HG03103 (cell line): ENCODE data around the gene PRR5L.

ENCODE experiments used
- ATAC-seq: cut with Tn5 transposase; IDR thresholded peaks from one replicate; pipeline ENCODE4 v1.9.1; 2021; ENCODE audit warnings: low read depth; ENCODE audit not compliant: unreplicated experiment

Gene PRR5L

DNA sequence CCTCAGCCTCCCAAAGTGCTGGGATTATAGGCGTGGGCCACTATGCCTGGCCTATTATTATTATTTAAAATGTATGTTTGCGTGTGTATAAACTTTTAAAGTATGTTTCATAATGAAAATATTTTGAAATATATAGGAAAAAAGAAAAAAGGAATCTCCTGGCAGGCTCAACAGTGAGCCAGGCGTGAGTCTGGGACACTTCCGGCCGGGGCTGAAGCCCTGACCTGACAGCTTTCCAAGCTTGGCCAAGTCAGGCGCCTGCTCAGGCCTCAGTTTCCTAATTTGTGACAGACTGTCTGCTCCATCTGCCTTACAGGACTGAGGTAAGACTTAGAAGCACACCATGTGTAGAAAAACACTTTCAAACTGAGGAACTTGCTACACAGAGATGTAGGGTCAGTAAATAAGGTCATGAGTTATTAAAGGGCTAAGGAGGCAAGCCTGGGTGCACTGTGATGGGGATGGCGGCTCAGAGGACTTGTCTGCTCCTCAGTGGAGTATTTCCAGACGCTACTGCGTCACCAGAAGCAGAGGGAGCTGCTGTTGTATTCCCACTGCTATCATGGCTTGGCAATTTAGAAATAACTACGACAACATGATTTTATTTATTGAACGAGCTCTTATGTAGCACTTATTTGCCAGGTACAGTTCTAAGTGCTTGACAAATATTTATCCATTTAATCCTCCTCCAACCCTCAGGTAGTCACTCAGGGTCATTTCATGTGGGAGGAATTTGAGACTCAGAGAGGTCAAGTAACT, 100.1 kb downstream of the PRR5L start:
- no peak for ATAC-seq

GRCh38 chr11:36398231-36398953, 102.3 kb downstream of the PRR5L start:
- no peak for ATAC-seq

GRCh38 chr11:36399236-36399635, 103.1 kb downstream of the PRR5L start:
- no peak for ATAC-seq

- no peak for ATAC-seq
These were observed 103.7 kb downstream of the PRR5L start for GRCh38 chr11:36399745-36400144.

- ATAC-seq: no peak
These were observed 104.8 kb downstream of the PRR5L start for GRCh38 chr11:36400766-36401455.

GRCh38 chr11:36402568-36403170, 106.6 kb downstream of the PRR5L start:
- ATAC-seq: no peak

DNA sequence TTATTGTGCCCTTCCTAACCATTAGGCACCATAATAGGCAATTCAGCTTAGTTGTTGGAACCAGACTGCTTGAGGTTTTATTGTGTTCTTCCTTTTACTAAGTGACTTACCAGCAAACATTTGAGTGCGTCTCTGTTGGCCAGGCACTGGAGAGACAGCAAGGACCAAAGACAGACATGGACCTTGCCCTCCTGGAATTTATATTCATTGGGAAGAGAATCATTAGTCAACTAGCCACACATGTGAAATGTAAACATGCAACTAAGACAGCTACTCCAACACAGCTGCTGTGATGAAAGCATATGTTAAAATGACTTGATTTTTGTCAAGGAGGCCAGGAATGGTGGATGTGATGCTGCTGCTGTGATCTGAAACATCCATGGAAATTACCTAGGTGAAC, 107.6 kb downstream of the PRR5L start:
- no peak for ATAC-seq

DNA sequence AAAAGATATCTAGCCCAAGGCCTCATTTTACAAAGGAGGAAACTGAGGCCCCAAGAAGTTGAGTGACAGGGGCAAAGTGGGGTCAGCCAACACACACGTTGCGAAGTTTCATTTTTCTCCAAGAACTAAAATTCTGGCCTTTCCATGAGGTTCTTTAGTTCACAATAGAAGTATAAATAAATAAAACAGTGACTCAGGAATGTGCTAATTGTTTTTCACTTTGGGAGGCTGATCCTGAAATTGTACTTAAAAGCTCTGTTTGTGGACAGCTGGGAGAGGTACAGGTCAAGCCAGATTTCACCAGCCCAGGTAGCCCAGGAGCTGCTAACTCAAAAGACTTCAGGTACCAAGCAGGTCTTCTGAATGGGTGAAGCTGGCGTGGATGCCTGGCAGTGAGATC, 108.7 kb downstream of the PRR5L start:
- ATAC-seq: no peak

- no peak for ATAC-seq
These were observed 109.7 kb downstream of the PRR5L start for GRCh38 chr11:36405585-36406367.

- ATAC-seq: no peak
These were observed 111.3 kb downstream of the PRR5L start for GRCh38 chr11:36407356-36407755.

GRCh38 chr11:36408498-36409136, 112.5 kb downstream of the PRR5L start:
- ATAC-seq: no peak

GRCh38 chr11:36409152-36409816, 113.2 kb downstream of the PRR5L start:
- ATAC-seq: no peak

DNA sequence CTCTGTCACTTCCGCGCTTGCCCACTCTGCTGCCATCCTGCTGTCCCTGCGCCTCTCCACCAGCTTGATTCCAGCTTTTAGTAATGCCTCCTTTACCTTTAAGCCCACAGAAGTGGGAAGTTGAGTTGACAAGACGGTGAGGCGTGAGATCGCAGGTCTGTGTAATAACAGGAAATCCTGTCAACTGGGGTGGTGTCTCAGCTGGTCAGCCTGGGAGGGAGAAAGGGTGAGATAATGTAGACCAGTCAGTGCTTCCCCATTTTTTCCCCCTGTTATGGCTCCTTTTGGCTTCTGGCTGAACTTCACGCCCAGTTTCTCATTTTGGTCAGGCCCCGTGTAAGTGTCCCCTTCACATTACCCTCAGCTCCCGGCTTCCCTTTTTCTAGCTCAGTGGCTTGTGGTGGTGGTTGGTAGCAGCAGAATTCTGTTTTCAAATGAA, 115.1 kb downstream of the PRR5L start:
- peak; percentile 66 for ATAC-seq

DNA sequence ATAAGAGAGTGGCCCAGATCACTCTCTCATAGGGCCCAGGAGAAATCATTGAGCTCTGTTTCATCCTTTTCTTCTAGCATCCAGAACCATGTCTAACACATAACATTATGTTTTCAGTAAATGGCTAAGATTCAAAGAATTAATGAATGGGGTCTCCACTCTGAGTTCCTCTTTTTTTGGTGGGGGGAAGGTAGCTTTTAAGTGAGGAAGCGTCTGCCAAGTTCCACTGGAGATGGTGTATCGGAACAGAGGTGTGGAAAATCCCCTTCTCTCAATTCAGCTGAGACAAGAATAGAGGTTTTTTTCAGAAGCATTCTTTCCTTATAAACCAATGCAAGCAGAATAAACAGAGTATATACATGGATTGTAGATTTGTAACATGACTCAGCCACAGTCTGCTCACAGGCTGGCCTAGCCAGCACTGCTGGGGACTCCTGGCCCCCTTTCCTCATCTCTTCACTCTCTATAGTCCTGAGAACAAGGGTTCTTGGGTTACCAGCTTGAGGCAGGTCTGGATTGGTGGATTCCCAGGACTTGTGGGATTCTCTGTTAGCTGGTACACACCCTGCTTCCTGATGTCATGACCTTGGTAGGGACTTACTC, 116.8 kb downstream of the PRR5L start:
- ATAC-seq: no peak

DNA sequence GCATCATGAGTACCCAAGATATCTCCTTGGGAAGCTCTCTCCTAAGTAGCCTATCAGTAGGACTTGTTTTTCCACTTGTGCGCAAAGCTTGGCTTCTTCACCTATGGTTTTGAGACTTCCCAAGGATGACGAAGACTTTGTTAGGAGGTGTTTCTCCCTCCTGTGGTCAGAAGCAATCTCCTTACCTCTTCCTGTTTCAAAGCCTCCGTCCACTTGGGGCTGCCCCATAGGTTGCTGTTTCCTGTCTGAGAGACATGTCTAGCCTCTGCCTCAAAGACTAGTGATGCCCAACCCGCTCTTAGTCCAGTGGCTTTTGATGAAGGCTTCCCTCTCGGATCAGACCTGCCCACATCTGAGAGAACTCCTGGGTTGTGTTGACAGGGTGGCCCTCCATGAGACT, 121.1 kb downstream of the PRR5L start:
- no peak for ATAC-seq

DNA sequence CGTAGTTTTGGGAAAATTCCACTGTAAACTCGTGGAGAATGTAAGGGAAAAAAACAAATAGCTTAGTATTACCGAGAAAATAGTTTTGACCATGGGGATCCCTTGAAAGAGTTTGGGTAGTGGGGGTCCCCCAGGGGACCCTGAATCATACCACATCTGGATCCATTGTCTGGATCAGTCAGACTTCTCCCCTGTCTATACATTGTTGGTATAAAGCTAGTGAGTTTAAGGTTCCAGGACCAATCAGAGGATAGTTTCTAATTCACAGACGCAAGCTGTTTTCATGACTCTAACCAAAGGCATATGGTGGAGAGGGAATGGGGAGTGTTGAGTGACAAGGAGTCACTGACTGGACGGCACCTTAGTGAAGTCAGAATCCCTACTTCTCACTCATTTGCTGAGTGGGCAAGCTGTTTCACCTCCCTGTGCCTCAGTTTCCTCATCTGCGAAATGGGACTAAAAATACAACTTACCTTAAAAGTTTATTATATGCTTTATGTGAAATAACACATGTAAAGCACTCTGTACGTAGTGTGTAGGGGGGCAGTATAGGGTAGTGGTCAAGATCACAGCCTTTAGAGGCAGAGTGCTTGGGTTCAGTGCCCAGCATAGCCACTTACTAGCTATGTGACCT, 123.8 kb downstream of the PRR5L start:
- ATAC-seq: no peak

GRCh38 chr11:36421546-36422155, 125.6 kb downstream of the PRR5L start:
- ATAC-seq: no peak

- no peak for ATAC-seq
These were observed 129.5 kb downstream of the PRR5L start for GRCh38 chr11:36425561-36426081.
